ENCODE measurements around the gene ENO1. TPM values are rescaled to one million over a fixed set of nuclear protein-coding genes. Genes with fewer than 3 reads are reported as not detected.

ENO1 gene
- total and polyA plus RNA-seq, 10 of the 15 experiments (the other 5 are each of a cell fraction or from before 2014, with no cell fraction given) = 1,850 to 4,219 (median 2,331) TPM

DNA sequence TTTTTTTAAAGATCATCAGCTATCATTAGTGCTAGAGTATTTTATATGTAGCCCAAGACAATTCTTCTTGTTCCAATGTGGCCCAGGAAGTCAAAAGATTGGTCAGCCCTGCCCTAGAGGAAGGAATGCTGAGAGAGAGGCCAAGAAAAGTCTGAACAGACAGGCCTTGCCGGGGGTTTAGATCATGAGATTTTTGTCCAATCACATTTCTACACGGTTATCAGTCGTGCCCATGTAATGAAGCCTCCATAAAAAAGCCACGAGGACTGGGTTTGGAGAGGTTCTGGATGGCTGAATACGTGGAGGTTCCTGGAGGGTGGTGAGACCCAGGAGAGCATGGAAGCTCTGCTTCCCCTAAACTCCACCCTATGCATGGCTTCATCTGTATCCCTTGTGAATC lies 24.3 kb upstream of the ENO1 start:
- ChIA-PET POLR2A (interaction anchor here (1.0 kb wide), 1 partner anchor 24 kb away, joined by 3 read pairs; no protein-coding TSS in a partner anchor), RAD21 (ENCODE audit: unreplicated experiment) (interaction anchor here (0.5 kb wide), 1 partner anchor 82 kb away, joined by 3 read pairs; no protein-coding TSS in a partner anchor), CTCF (interaction anchor here (1.0 to 1.2 kb wide), 2 partner anchors 10 to 44 kb away, joined by 3 read pairs; no protein-coding TSS in a partner anchor), SMC1A (ENCODE audit: uncharacterized antibody, unreplicated experiment) (no interaction called here)
- Histone ChIP-seq H3K4me1 (ENCODE audit: control insufficient read depth, insufficient read depth, low read length) (peaks cover 6% of the 10 kb centered on the region; the same call in 1 of the 2 replicates), H3K27me3 (replicated peaks in 1 of 2; ENCODE audit: control insufficient read depth in 2 of 2, insufficient read depth in 2 of 2, low read length in 1 of 2) (no peaks in the 10 kb centered on the region), H3K9me3 (replicated peaks; ENCODE audit: control insufficient read depth, insufficient read depth, low read length) (no peaks in the 10 kb centered on the region; the same call in 2 of the 3 replicates), H3K4me2 (ENCODE audit: control insufficient read depth, insufficient read depth) (no peak overlapping the region), H4K20me1 (ENCODE audit: control insufficient read depth, insufficient read depth) (no peaks in the 10 kb centered on the region), H2AFZ (ENCODE audit: control insufficient read depth, low read depth, low read length) (no peak overlapping the region), H3K4me3 (no peak overlapping the region), H3K36me3 (ENCODE audit: control insufficient read depth in 2 of 2, insufficient read depth in 2 of 2, low read length in 1 of 2) (no peaks in the 10 kb centered on the region), H3K79me2 (ENCODE audit: control insufficient read depth, insufficient read depth, low read length) (no peaks in the 10 kb centered on the region), H3K9ac (ENCODE audit: control insufficient read depth, insufficient read depth, low read length) (no peak overlapping the region), H3K27ac (ENCODE audit: control insufficient read depth, insufficient read depth) (no peak overlapping the region)
- no TSS peak for BruUV-seq (replicated peaks)
- ATAC-seq (no peak), DNase-seq (ENCODE audit: low read depth, low spot score) (no peak), FAIRE-seq (no peak)
- TF ChIP-seq, protein P1, sequence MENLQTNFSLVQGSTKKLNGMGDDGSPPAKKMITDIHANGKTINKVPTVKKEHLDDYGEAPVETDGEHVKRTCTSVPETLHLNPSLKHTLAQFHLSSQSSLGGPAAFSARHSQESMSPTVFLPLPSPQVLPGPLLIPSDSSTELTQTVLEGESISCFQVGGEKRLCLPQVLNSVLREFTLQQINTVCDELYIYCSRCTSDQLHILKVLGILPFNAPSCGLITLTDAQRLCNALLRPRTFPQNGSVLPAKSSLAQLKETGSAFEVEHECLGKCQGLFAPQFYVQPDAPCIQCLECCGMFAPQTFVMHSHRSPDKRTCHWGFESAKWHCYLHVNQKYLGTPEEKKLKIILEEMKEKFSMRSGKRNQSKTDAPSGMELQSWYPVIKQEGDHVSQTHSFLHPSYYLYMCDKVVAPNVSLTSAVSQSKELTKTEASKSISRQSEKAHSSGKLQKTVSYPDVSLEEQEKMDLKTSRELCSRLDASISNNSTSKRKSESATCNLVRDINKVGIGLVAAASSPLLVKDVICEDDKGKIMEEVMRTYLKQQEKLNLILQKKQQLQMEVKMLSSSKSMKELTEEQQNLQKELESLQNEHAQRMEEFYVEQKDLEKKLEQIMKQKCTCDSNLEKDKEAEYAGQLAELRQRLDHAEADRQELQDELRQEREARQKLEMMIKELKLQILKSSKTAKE (IDR thresholded peaks at IDR 0.05; ENCODE audit: low read depth, poor library complexity, severe bottlenecking) = no peak
- no peak for TF ChIP-seq CHD4 (IDR thresholded peaks at IDR 0.05)
- no peak for TF ChIP-seq TCF7 (IDR thresholded peaks at IDR 0.05; ENCODE audit: borderline replicate concordance)
- no peak for TF ChIP-seq STAT3 (IDR thresholded peaks at IDR 0.05; ENCODE audit: low read depth, low read length)
- no peak for TF ChIP-seq HCFC1 (IDR thresholded peaks at IDR 0.05; ENCODE audit: low read length)
- no peak for TF ChIP-seq CHD1 (IDR thresholded peaks at IDR 0.05; ENCODE audit: low read depth, low read length)
- TF ChIP-seq JUNB (IDR thresholded peaks at IDR 0.05) = no peak
- in situ Hi-C loops (cut with MboI) = no loop called here
- WGBS (ENCODE audit: insufficient coverage, insufficient replicate concordance, low lambda C conversion rate, missing lambda C conversion rate) = 45% methylated on average over 5 of the region's 5 CpGs
- intact Hi-C loops (cut with micrococcal nuclease; ENCODE audit: unreplicated experiment) = no loop called here

Data from GM12878 (cell line).